BLaER1 treated with 17β-estradiol and CSF1 and Interleukin-3, amounts not matched to agents 10 nM and 100 nM (cell line): Measurements from ENCODE around the gene STK32B.
A peak's percentile ranks its signal among the peaks of the same experiment; 100 is the strongest.

ENCODE experiments used
- H3K27ac ChIP-seq, 11 experiments: shearing (Covaris generic); formaldehyde crosslinking; 2 replicates each; pipeline ENCODE4 v1.8.1; 2022
- H3K27me3 ChIP-seq, 11 experiments: shearing (Covaris generic); formaldehyde crosslinking; 2 replicates each; pipeline ENCODE4 v1.8.1; 2022
- H3K36me3 ChIP-seq, 11 experiments: shearing (Covaris generic); formaldehyde crosslinking; 2 replicates each; pipeline ENCODE4 v1.8.1; 2022
- H3K4me1 ChIP-seq, 10 experiments: shearing (Covaris generic); formaldehyde crosslinking; 2 replicates each; pipeline ENCODE4 v1.8.1; 2022
- H3K4me2 ChIP-seq, 11 experiments: shearing (Covaris generic); formaldehyde crosslinking; 2 replicates each; pipeline ENCODE4 v1.8.1; 2022
- H3K4me3 ChIP-seq, 10 experiments: shearing (Covaris generic); formaldehyde crosslinking; 2 replicates each; pipeline ENCODE4 v1.8.1; 2022
- H3K9ac ChIP-seq, 11 experiments: shearing (Covaris generic); formaldehyde crosslinking; 2 replicates each; pipeline ENCODE4 v1.8.1; 2022
- H3K9me3 ChIP-seq, 11 experiments: shearing (Covaris generic); formaldehyde crosslinking; replicated peaks in 1 of 11; 2 replicates each; pipeline ENCODE4 v1.8.1; 2022
- H4K20me1 ChIP-seq, 11 experiments: shearing (Covaris generic); formaldehyde crosslinking; 2 replicates each; pipeline ENCODE4 v1.8.1; 2022
- Cebpa-rat ChIP-seq, 11 experiments: shearing (Covaris generic); IDR thresholded peaks; 2 replicates each; pipeline ENCODE4 v1.8.1; 2022

The STK32B gene

DNA sequence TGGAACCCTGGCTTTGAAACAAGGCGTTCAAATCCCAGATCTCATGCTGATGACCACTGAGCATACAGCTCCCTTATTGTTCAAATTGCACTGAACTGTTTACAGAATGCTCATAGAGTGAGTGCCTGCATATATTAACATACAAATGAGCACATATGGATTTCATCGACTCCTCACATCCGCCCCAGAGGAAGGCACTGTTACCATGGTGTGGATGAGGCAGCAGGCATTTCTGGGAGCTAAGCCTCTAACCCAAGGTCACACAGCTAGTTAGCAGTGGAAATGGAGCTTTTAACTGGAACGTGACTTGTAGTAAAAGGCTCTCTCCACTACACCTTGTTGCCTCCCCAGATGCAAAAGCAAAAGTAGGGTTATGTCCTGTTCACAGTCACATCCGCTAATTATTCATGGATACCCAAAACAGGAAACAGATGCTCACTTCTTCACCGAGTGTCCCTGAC, 289.7 kb downstream of the STK32B start:
- TF ChIP-seq Cebpa-rat (IDR thresholded peaks at IDR 0.05) = no peak
- H3K27me3 ChIP-seq = no peaks in the 10 kb centered on the region
- H3K27ac ChIP-seq = peak overlapping the region in 4 of 11 experiments; percentile 16 to 42 (median 32); a peak in 4 of 22 replicates
- H3K9me3 ChIP-seq = peaks cover 0 to 9% (median 7%) of the 10 kb centered on the region in 11 experiments; a peak in 13 of 22 replicates
- no peaks in the 10 kb centered on the region for H4K20me1 ChIP-seq
- no peak overlapping the region for H3K9ac ChIP-seq
- H3K4me3 ChIP-seq = no peak overlapping the region
- peaks cover 9 to 36% (median 20%) of the 10 kb centered on the region in 10 experiments for H3K4me1 ChIP-seq
- peak overlapping the region; percentile 13 to 73 (median 55); a peak in 21 of 22 replicates for H3K4me2 ChIP-seq
- H3K36me3 ChIP-seq = peaks cover 0 to 8% (median 0%) of the 10 kb centered on the region in 11 experiments; a peak in 2 of 22 replicates

- Histone ChIP-seq H3K4me1 (peaks cover 9 to 36% (median 20%) of the 10 kb centered on the region in 10 experiments), H3K27ac (peak overlapping the region in 3 of 11 experiments; percentile 23 to 40 (median 39); a peak in 4 of 22 replicates), H3K4me3 (no peak overlapping the region), H3K4me2 (peak overlapping the region; percentile 13 to 73 (median 55); a peak in 21 of 22 replicates), H3K9me3 (peaks cover 0 to 9% (median 7%) of the 10 kb centered on the region in 11 experiments; a peak in 13 of 22 replicates), H4K20me1 (no peaks in the 10 kb centered on the region), H3K36me3 (peaks cover 0 to 8% (median 0%) of the 10 kb centered on the region in 11 experiments; a peak in 2 of 22 replicates), H3K9ac (no peak overlapping the region), H3K27me3 (no peaks in the 10 kb centered on the region)
- TF ChIP-seq Cebpa-rat (IDR thresholded peaks at IDR 0.05) = no peak
Observed at GRCh38 chr4:5341526-5341925, 290.2 kb downstream of the STK32B start.

- H3K4me2 ChIP-seq = no peak overlapping the region
- TF ChIP-seq Cebpa-rat (IDR thresholded peaks at IDR 0.05) = no peak
Observed at GRCh38 chr4:5355846-5356245, 304.6 kb downstream of the STK32B start.

GRCh38 chr4:5357870-5358269, 306.6 kb downstream of the STK32B start:
- Histone ChIP-seq H3K36me3 (no peaks in the 10 kb centered on the region), H3K27ac (no peak overlapping the region), H3K4me2 (no peak overlapping the region), H4K20me1 (peaks cover 0 to 5% (median 0%) of the 10 kb centered on the region in 11 experiments; a peak in 5 of 22 replicates), H3K4me3 (no peak overlapping the region), H3K9ac (no peak overlapping the region), H3K27me3 (no peaks in the 10 kb centered on the region), H3K9me3 (no peaks in the 10 kb centered on the region), H3K4me1 (no peaks in the 10 kb centered on the region)
- TF ChIP-seq Cebpa-rat (IDR thresholded peaks at IDR 0.05) = no peak

More at GRCh38 chr4:5355846-5356245, 304.6 kb downstream of the STK32B start:
- no peak overlapping the region for H3K27ac ChIP-seq
- no peaks in the 10 kb centered on the region for H3K9me3 ChIP-seq
- H3K27me3 ChIP-seq = no peaks in the 10 kb centered on the region
- peaks cover 0 to 5% (median 0%) of the 10 kb centered on the region in 11 experiments; a peak in 3 of 22 replicates for H4K20me1 ChIP-seq
- no peak overlapping the region for H3K4me3 ChIP-seq
- no peaks in the 10 kb centered on the region for H3K4me1 ChIP-seq
- H3K36me3 ChIP-seq = no peaks in the 10 kb centered on the region
- H3K9ac ChIP-seq = no peak overlapping the region

GRCh38 chr4:5361968-5362367, 310.7 kb downstream of the STK32B start:
- H3K9ac ChIP-seq = no peak overlapping the region
- peaks cover 0 to 9% (median 0%) of the 10 kb centered on the region in 11 experiments; a peak in 5 of 22 replicates for H4K20me1 ChIP-seq
- H3K4me1 ChIP-seq = no peaks in the 10 kb centered on the region
- no peak overlapping the region for H3K27ac ChIP-seq
- no peak for TF ChIP-seq Cebpa-rat (IDR thresholded peaks at IDR 0.05)
- no peak overlapping the region for H3K4me2 ChIP-seq
- H3K4me3 ChIP-seq = no peak overlapping the region
- no peaks in the 10 kb centered on the region for H3K36me3 ChIP-seq
- H3K9me3 ChIP-seq = no peaks in the 10 kb centered on the region
- H3K27me3 ChIP-seq = no peaks in the 10 kb centered on the region

- Histone ChIP-seq H3K9me3 (no peaks in the 10 kb centered on the region), H3K4me2 (no peak overlapping the region), H3K36me3 (no peaks in the 10 kb centered on the region), H3K4me3 (no peak overlapping the region), H3K9ac (no peak overlapping the region), H3K27ac (no peak overlapping the region), H3K4me1 (no peaks in the 10 kb centered on the region), H3K27me3 (no peaks in the 10 kb centered on the region), H4K20me1 (peaks cover 0 to 9% (median 0%) of the 10 kb centered on the region in 11 experiments; a peak in 6 of 22 replicates)
- no peak for TF ChIP-seq Cebpa-rat (IDR thresholded peaks at IDR 0.05)
Observed at GRCh38 chr4:5364406-5364805, 313.1 kb downstream of the STK32B start.

DNA sequence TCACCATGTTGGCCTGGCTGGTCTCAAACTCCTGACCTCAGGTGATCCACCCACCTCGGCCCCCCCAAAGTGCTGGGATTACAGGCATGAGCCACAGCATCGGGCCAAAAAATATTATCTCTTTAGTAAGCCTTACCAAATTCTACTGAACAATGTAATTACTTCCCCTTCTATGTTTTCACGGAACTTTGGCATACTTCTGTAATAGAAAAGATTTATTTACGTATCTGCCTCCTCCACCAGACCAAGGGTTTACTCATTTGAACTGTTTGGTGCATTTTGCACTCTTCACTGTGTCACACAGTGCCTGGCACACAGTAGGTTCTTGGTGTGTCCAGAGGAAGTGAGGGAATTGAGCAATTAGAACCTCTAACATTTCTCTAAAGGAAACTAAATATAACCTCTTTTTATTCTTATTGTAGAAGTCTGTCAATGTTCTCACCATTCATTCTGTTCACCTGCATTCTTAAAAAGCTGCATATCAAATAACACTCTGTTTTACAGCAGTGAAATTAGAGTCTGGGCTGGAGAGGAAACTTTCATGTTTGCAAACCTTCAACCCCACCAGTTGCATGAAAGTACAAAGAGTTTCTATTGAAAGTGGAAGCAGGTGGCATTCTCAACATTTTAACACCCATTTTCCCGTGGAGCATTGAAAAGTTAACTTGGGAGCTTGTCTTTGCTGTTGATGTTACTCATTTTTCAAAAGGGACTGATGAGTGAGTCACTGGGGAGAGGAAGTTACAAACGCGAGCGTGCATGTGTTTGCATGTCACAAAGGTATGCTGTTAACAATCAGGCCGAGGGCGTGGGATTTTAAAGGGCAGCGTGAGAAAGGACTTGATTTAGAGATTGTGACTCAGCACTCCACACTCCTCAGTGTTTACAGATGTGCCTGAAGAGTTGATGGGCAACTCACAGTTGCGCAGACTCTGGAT, 314.1 kb downstream of the STK32B start:
- H3K4me3 ChIP-seq = no peak overlapping the region
- H3K4me2 ChIP-seq = no peak overlapping the region
- H4K20me1 ChIP-seq = peaks cover 0 to 9% (median 0%) of the 10 kb centered on the region in 11 experiments; a peak in 4 of 22 replicates
- H3K4me1 ChIP-seq = no peaks in the 10 kb centered on the region
- no peaks in the 10 kb centered on the region for H3K36me3 ChIP-seq
- no peak for TF ChIP-seq Cebpa-rat (IDR thresholded peaks at IDR 0.05)
- no peak overlapping the region for H3K27ac ChIP-seq
- no peaks in the 10 kb centered on the region for H3K9me3 ChIP-seq
- no peak overlapping the region for H3K9ac ChIP-seq
- no peaks in the 10 kb centered on the region for H3K27me3 ChIP-seq

DNA sequence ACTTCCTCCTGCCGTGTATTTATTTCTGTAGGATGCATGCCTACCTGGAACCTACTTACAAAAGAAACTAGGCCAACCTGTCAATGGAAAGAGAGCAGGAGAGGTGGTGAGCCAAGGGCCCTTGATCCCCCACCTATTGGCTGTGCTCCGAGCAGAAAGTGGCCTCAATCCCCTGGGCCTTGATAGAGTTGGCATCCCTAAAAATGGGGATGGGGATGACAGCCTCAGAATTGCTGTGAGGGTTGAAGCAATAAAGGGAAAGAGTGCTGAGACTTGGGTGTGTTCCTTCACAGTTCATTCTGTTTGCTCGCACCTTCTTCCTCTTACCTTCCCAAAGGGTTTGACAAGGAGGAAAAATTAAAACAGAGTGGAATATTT, 314.7 kb downstream of the STK32B start:
- no peaks in the 10 kb centered on the region for H3K27me3 ChIP-seq
- H3K4me1 ChIP-seq = no peaks in the 10 kb centered on the region
- no peak overlapping the region for H3K4me2 ChIP-seq
- no peaks in the 10 kb centered on the region for H3K9me3 ChIP-seq
- H3K9ac ChIP-seq = no peak overlapping the region
- no peaks in the 10 kb centered on the region for H3K36me3 ChIP-seq
- H3K27ac ChIP-seq = no peak overlapping the region
- no peak overlapping the region for H3K4me3 ChIP-seq
- H4K20me1 ChIP-seq = peaks cover 0 to 9% (median 0%) of the 10 kb centered on the region in 11 experiments; a peak in 3 of 22 replicates
- no peak for TF ChIP-seq Cebpa-rat (IDR thresholded peaks at IDR 0.05)

DNA sequence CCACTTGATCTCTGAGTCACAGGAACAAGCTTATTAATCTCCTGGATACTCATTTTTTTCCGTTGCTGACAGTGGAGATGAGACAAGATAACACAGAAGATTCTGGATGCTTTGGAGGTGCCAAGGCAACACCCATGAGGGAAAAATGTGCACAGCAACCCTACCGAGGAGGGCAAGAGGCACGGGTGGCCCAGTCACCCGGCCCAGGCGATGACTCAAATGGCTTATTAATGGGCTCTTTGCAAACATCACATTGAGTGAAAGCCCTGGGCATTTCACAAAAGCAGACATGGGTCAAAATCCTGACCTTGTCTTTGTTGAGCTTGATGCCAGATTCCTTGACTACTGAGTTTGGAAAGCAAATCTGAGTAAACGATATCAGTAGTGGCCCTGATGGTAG, 315.1 kb downstream of the STK32B start:
- Histone ChIP-seq H3K27ac (no peak overlapping the region), H3K27me3 (no peaks in the 10 kb centered on the region), H3K36me3 (no peaks in the 10 kb centered on the region), H3K4me1 (no peaks in the 10 kb centered on the region), H3K4me3 (no peak overlapping the region), H3K4me2 (no peak overlapping the region), H4K20me1 (peaks cover 0 to 9% (median 0%) of the 10 kb centered on the region in 11 experiments; a peak in 3 of 22 replicates), H3K9ac (no peak overlapping the region), H3K9me3 (no peaks in the 10 kb centered on the region)
- no peak for TF ChIP-seq Cebpa-rat (IDR thresholded peaks at IDR 0.05)
